Measurements from ENCODE around the gene CEMIP.
"Not testable (repeated sequence)": the region's sequence is repeated elsewhere in the genome, so short reads cannot be mapped to it uniquely, and the experiment has no call there.

Gene CEMIP

GRCh38 chr15:80758130-80758745 lies 20.9 kb upstream of the CEMIP start:
- no peak for DNase-seq

- DNase-seq, result no peak
Observed at GRCh38 chr15:80760960-80761359, 18.2 kb upstream of the CEMIP start.

- no peak for DNase-seq
Observed at GRCh38 chr15:80761754-80762153, 17.4 kb upstream of the CEMIP start.

- not testable (repeated sequence) for DNase-seq
Observed at GRCh38 chr15:80763235-80763634, 15.9 kb upstream of the CEMIP start.

- no peak for DNase-seq
Observed at GRCh38 chr15:80764535-80764934, 14.6 kb upstream of the CEMIP start.

GRCh38 chr15:80766275-80766674 lies 12.9 kb upstream of the CEMIP start:
- no peak for DNase-seq

GRCh38 chr15:80768158-80768557 lies 11.0 kb upstream of the CEMIP start:
- no peak for DNase-seq

GRCh38 chr15:80769153-80769828 lies 9.9 kb upstream of the CEMIP start:
- no peak for DNase-seq

- DNase-seq, result no peak
Observed at GRCh38 chr15:80769829-80770705, 9.1 kb upstream of the CEMIP start.

- no peak for DNase-seq
Observed at GRCh38 chr15:80773122-80773551, 6.0 kb upstream of the CEMIP start.

GRCh38 chr15:80773792-80774352 lies 5.3 kb upstream of the CEMIP start:
- no peak for DNase-seq

- DNase-seq, result no peak
Observed at GRCh38 chr15:80774486-80774885, 4.7 kb upstream of the CEMIP start.

- DNase-seq, result no peak
Observed at GRCh38 chr15:80775338-80775737, 3.8 kb upstream of the CEMIP start.

- DNase-seq, result no peak
Observed at GRCh38 chr15:80776420-80777045, 2.6 kb upstream of the CEMIP start.

- DNase-seq, result no peak
Observed at GRCh38 chr15:80777137-80777536, 2.0 kb upstream of the CEMIP start.

- no peak for DNase-seq
Observed at GRCh38 chr15:80777826-80778620, 1.1 kb upstream of the CEMIP start.

GRCh38 chr15:80778621-80778963 lies 578 bp upstream of the CEMIP start:
- no peak for DNase-seq

GRCh38 chr15:80779658-80780415 lies 667 bp downstream of the CEMIP start:
- DNase-seq, result no peak

GRCh38 chr15:80780416-80781221 lies 1.4 kb downstream of the CEMIP start:
- DNase-seq, result no peak

GRCh38 chr15:80783260-80783659 lies 4.1 kb downstream of the CEMIP start:
- DNase-seq, result no peak

GRCh38 chr15:80785335-80785734 lies 6.2 kb downstream of the CEMIP start:
- no peak for DNase-seq
